GM12878 (cell line): ENCODE data around the gene ALG12. TPM values are rescaled to one million over a fixed set of nuclear protein-coding genes. Genes with fewer than 3 reads are reported as not detected.

ENCODE experiments used
- ATAC-seq: fragments of 200-7000 bp; cut with Tn5 transposase; 3 replicates; pipeline ENCODE4 v1.9.1; 2020; ENCODE audit warnings: mild to moderate bottlenecking, moderate library complexity
- BruUV-seq: library from RNA; stranded (reverse); fragments of 400-500 nt; replicated peaks from 2 replicates; lab custom pipeline; 2021; lab: Mats Ljungman, UMichigan
- CTCF ChIA-PET: fragments of 300-600 bp; sonication (Branson Sonifier 250); formaldehyde crosslinking; extraction: SDS; loops from one replicate; lab custom pipeline; 2021; ENCODE audit warnings: inconsistent platforms; lab: Yijun Ruan, JAX
- POLR2A ChIA-PET: fragments of 350-600 bp; formaldehyde crosslinking; extraction: SDS; loops from one replicate; lab custom pipeline; 2021; ENCODE audit warnings: inconsistent platforms; lab: Charles Lee
- RAD21 ChIA-PET: fragments of 300-600 bp; sonication (Branson Sonifier 250); formaldehyde crosslinking; loops from one replicate; lab custom pipeline; 2023; ENCODE audit warnings: antibody characterized with exemption; ENCODE audit not compliant: unreplicated experiment; lab: Charles Lee
- SMC1A ChIA-PET: fragments of 300-600 bp; sonication (Branson Sonifier 250); formaldehyde crosslinking; loops from one replicate; lab custom pipeline; 2023; ENCODE audit not compliant: unreplicated experiment, uncharacterized antibody; lab: Charles Lee
- DNase-seq: peaks from one replicate; pipeline ENCODE4 v3.0.0-alpha.2; 2011; ENCODE audit warnings: low read depth, low spot score
- FAIRE-seq: peaks from 3 replicates; lab custom pipeline; 2011; peaks lifted over from hg19 to GRCh38; lab: Jason Lieb, UNC
- H2AFZ ChIP-seq: 2 replicates; pipeline ENCODE4 v1.6.0; 2011; ENCODE audit warnings: low read depth, low read length, control low read depth; ENCODE audit not compliant: control insufficient read depth
- H3K27ac ChIP-seq: 2 replicates; pipeline ENCODE4 v1.5.1; 2011; ENCODE audit warnings: control low read depth; ENCODE audit not compliant: control insufficient read depth, insufficient read depth
- H3K27me3 ChIP-seq, 2 experiments: replicated peaks in 1 of 2; 2 replicates each; pipeline versions ENCODE4 v1.6.0 to v1.6.1; 2011; ENCODE audit warnings: low read length in 1 of 2; ENCODE audit not compliant: control insufficient read depth in 2 of 2, insufficient read depth in 2 of 2
- H3K36me3 ChIP-seq, 2 experiments: 2 replicates each; pipeline ENCODE4 v1.5.1; 2011; ENCODE audit warnings: low read length in 1 of 2; ENCODE audit not compliant: control insufficient read depth in 2 of 2, insufficient read depth in 2 of 2
- H3K4me1 ChIP-seq: 2 replicates; pipeline ENCODE4 v1.6.1; 2011; ENCODE audit warnings: mild to moderate bottlenecking, low read length, moderate library complexity, mixed read lengths; ENCODE audit not compliant: control insufficient read depth, insufficient read depth
- H3K4me2 ChIP-seq: 2 replicates; pipeline ENCODE4 v1.6.0; 2011; ENCODE audit warnings: control low read depth; ENCODE audit not compliant: control insufficient read depth, insufficient read depth
- H3K4me3 ChIP-seq: fragments of 200-600 bp; sonication (generic); 2 replicates; pipeline ENCODE4 v1.5.1; 2016
- H3K79me2 ChIP-seq: 2 replicates; pipeline ENCODE4 v1.6.0; 2011; ENCODE audit warnings: low read length; ENCODE audit not compliant: control insufficient read depth, insufficient read depth
- H3K9ac ChIP-seq: 2 replicates; pipeline ENCODE4 v1.8.0; 2011; ENCODE audit warnings: low read length, control low read depth, mixed read lengths; ENCODE audit not compliant: control insufficient read depth, insufficient read depth
- H3K9me3 ChIP-seq: replicated peaks from 3 replicates; pipeline ENCODE4 v1.5.1; 2011; ENCODE audit warnings: mild to moderate bottlenecking, low read length; ENCODE audit not compliant: control insufficient read depth, insufficient read depth
- H4K20me1 ChIP-seq: 2 replicates; pipeline ENCODE4 v1.6.0; 2011; ENCODE audit not compliant: control insufficient read depth, insufficient read depth
- CBX5 ChIP-seq: sonication (generic); IDR thresholded peaks from 2 replicates; pipeline ENCODE4 v1.6.1; 2016; ENCODE audit warnings: low read depth, moderate library complexity, mild to moderate bottlenecking, inconsistent platforms
- EGR1 ChIP-seq, 2 experiments: IDR thresholded peaks; 1 replicate in 1 of 2; 2 replicates in 1 of 2; pipeline ENCODE4 v1.6.1; 2011 to 2012; ENCODE audit warnings: low read depth in 2 of 2, low read length in 2 of 2, borderline replicate concordance in 1 of 2, mild to moderate bottlenecking in 1 of 2, moderate library complexity in 1 of 2
- FOXM1 ChIP-seq: IDR thresholded peaks from 2 replicates; pipeline ENCODE4 v1.6.1; 2012; ENCODE audit warnings: low read depth, mild to moderate bottlenecking, inconsistent platforms, low read length, moderate library complexity
- GABPA ChIP-seq: IDR thresholded peaks from 2 replicates; pipeline ENCODE4 v1.6.1; 2014; ENCODE audit warnings: antibody characterized with exemption, low read depth, mild to moderate bottlenecking, inconsistent platforms
- IKZF1 ChIP-seq: fragments of 450-650 bp; conservative IDR thresholded peaks from 2 replicates; pipeline ENCODE4 v1.6.1; 2017; ENCODE audit warnings: antibody characterized with exemption, mild to moderate bottlenecking
- JUND ChIP-seq: IDR thresholded peaks from 2 replicates; pipeline ENCODE4 v1.6.1; 2012; ENCODE audit warnings: low read depth, mild to moderate bottlenecking, low read length, improper control_type of control experiment, moderate library complexity
- KDM1A ChIP-seq: fragments of 200-600 bp; sonication (generic); IDR thresholded peaks from 2 replicates; pipeline ENCODE4 v1.6.1; 2016; ENCODE audit warnings: borderline replicate concordance
- LARP7 ChIP-seq: fragments of 450-650 bp; IDR thresholded peaks from 2 replicates; pipeline ENCODE4 v1.6.1; 2017; ENCODE audit warnings: mild to moderate bottlenecking
- MLLT1 ChIP-seq: fragments of 450-650 bp; IDR thresholded peaks from 2 replicates; pipeline ENCODE4 v1.6.1; 2016; ENCODE audit warnings: mild to moderate bottlenecking
- NFYA ChIP-seq: IDR thresholded peaks from 2 replicates; pipeline ENCODE4 v1.6.1; 2011; ENCODE audit warnings: low read depth, mild to moderate bottlenecking, low read length, improper control_type of control experiment, borderline replicate concordance
- SP1 ChIP-seq: IDR thresholded peaks from one replicate; pipeline ENCODE4 v1.6.1; 2011; ENCODE audit warnings: low read depth, low read length
- SUPT20H ChIP-seq: IDR thresholded peaks from 2 replicates; pipeline ENCODE4 v1.6.1; 2011; ENCODE audit warnings: low read depth, mild to moderate bottlenecking, low read length, moderate library complexity, borderline replicate concordance; ENCODE audit not compliant: control insufficient read depth
- TAF1 ChIP-seq: IDR thresholded peaks from 2 replicates; pipeline ENCODE4 v1.6.1; 2011; ENCODE audit warnings: mild to moderate bottlenecking, low read depth, low read length, borderline replicate concordance
- ZNF207 ChIP-seq: fragments of 450-650 bp; IDR thresholded peaks from 2 replicates; pipeline ENCODE4 v1.6.1; 2014; ENCODE audit warnings: antibody characterized with exemption, mild to moderate bottlenecking, borderline replicate concordance
- ZNF217 ChIP-seq: fragments of 450-650 bp; IDR thresholded peaks from 2 replicates; pipeline ENCODE4 v1.6.1; 2017; ENCODE audit warnings: antibody characterized with exemption, mild to moderate bottlenecking
- ZNF24 ChIP-seq: fragments of 450-650 bp; IDR thresholded peaks from 2 replicates; pipeline ENCODE4 v1.6.1; 2017; ENCODE audit warnings: antibody characterized with exemption, mild to moderate bottlenecking
- ZNF592 ChIP-seq: fragments of 450-650 bp; IDR thresholded peaks from 2 replicates; pipeline ENCODE4 v1.6.1; 2017; ENCODE audit warnings: mild to moderate bottlenecking, moderate library complexity
- WGBS: methylation state at CpG from one replicate; pipeline ENCODE4 v1.1.6; 2016; ENCODE audit warnings: low lambda C conversion rate; ENCODE audit not compliant: insufficient replicate concordance, insufficient coverage; ENCODE audit errors: missing lambda C conversion rate; 5-methylcytosine and 5-hydroxymethylcytosine counted together
- in situ Hi-C: fragments of 300-500 bp; cut with MboI; formaldehyde crosslinking; loops from 9 replicates; pipeline ENCODE4 v1.14.3; 2018; ENCODE audit warnings: mixed read lengths
- intact Hi-C: fragments of 100-400 bp; cut with micrococcal nuclease; formaldehyde crosslinking; loops from one replicate; pipeline ENCODE4 v1.14.2; 2022; ENCODE audit not compliant: unreplicated experiment
- polyA plus RNA-seq, 11 experiments: library from polyadenylated mRNA; depleted of rRNA in 4 of 11; unstranded in 6 of 11; stranded (reverse) in 5 of 11; fragments of >200 nt; fragmentation: Nextera tagmentation in 4 of 11; fragmentation: Illumina TruSeq in 1 of 11; extraction: Ambion mirVana in 4 of 11; extraction: Trizol in 1 of 11; gene quantifications; 1 replicate in 1 of 11; 2 replicates in 10 of 11; pipeline versions ENCODE4 v1.2.1 to v1.2.3, GENCODE V29; 2011 to 2016; ENCODE audit warnings: inconsistent platforms in 2 of 11, missing spikeins in 2 of 11, low read depth in 1 of 11
- total RNA-seq, 4 experiments: library from RNA; depleted of rRNA in 3 of 4; stranded (reverse); fragments of >200 nt in 3 of 4; fragmentation: Illumina TruSeq in 1 of 4; extraction: Trizol in 1 of 4; gene quantifications; 2 replicates each; pipeline versions ENCODE4 v1.2.1 to v1.2.3, GENCODE V29; 2013 to 2021

The ALG12 gene
- total and polyA plus RNA-seq, 10 of the 15 experiments (the other 5 are each of a cell fraction or from before 2014, with no cell fraction given): 0.22 to 23.4 (median 6.6) TPM

- no peak for TF ChIP-seq ZNF592
Measured at GRCh38 chr22:49885281-49885680, 33.0 kb downstream of the ALG12 start (continued).

- peaks cover 2% of the 10 kb centered on the region; the same call in 1 of the 3 replicates for H3K9me3 ChIP-seq
- H4K20me1 ChIP-seq: no peaks in the 10 kb centered on the region
- WGBS: 95% methylated on average over 31 of the region's 31 CpGs
- peaks cover 37 to 40% of the 10 kb centered on the region in 2 experiments for H3K36me3 ChIP-seq
- H3K4me2 ChIP-seq: no peak overlapping the region
- ChIA-PET SMC1A (no interaction called here), CTCF (no interaction called here), POLR2A (no interaction called here), RAD21 (no interaction called here)
- DNase-seq (no peak), ATAC-seq (no peak), FAIRE-seq (no peak)
- peaks cover 25% of the 10 kb centered on the region for H3K4me1 ChIP-seq
- H3K79me2 ChIP-seq: peaks cover 33% of the 10 kb centered on the region
- in situ Hi-C loops: no loop called here
- no TSS peak for BruUV-seq
- H3K27me3 ChIP-seq: no peaks in the 10 kb centered on the region
- H3K9ac ChIP-seq: no peak overlapping the region
- no peak overlapping the region for H3K4me3 ChIP-seq
- H3K27ac ChIP-seq: no peak overlapping the region
- intact Hi-C loops: no loop called here
- H2AFZ ChIP-seq: no peak overlapping the region
- TF ChIP-seq KDM1A (no peak), ZNF207 (no peak), SP1 (no peak), FOXM1 (no peak), JUND (no peak), IKZF1 (no peak), MLLT1 (no peak), ZNF217 (no peak), GABPA (no peak), LARP7 (no peak), EGR1 (IDR thresholded peaks at IDR 0.05; ENCODE audit: borderline replicate concordance in 1 of 2, low read depth in 2 of 2, low read length in 2 of 2) (no peak), TAF1 (no peak), CBX5 (no peak), NFYA (no peak), ZNF24 (no peak), SUPT20H (no peak)
Measured at GRCh38 chr22:49884503-49885260, 33.6 kb downstream of the ALG12 start.
